HepG2 (cell line): ENCODE data around the gene IFT27. TPM values are rescaled to one million over a fixed set of nuclear protein-coding genes. Genes with fewer than 3 reads are reported as not detected.
"Not testable (repeated sequence)": the region's sequence is repeated elsewhere in the genome, so short reads cannot be mapped to it uniquely, and the experiment has no call there.

Experiments
- ATAC-seq: fragments of 200-7000 bp; cut with Tn5 transposase; 3 replicates; pipeline ENCODE4 v1.9.1; 2020; ENCODE audit warnings: mild to moderate bottlenecking, moderate library complexity
- BruUV-seq: library from RNA; stranded (reverse); fragments of 400-500 nt; replicated peaks from 2 replicates; lab custom pipeline; 2021; lab: Mats Ljungman, UMichigan
- CTCF ChIA-PET: fragments of 300-600 bp; formaldehyde crosslinking; extraction: SDS; loops from one replicate; lab custom pipeline; 2021; ENCODE audit warnings: low total read pairs, inconsistent platforms, low intra/inter-chr PET ratio; lab: Yijun Ruan, JAX
- POLR2A ChIA-PET: fragments of 350-600 bp; sonication (Branson Sonifier 250); formaldehyde crosslinking; loops from one replicate; lab custom pipeline; 2020; ENCODE audit warnings: antibody characterized with exemption, inconsistent platforms; lab: Yijun Ruan, JAX
- DNase-seq: peaks from one replicate; pipeline ENCODE4 v3.0.0-alpha.2; 2015; ENCODE audit warnings: low spot score
- FAIRE-seq: peaks from 3 replicates; lab custom pipeline; 2011; peaks lifted over from hg19 to GRCh38; lab: Jason Lieb, UNC
- H2AFZ ChIP-seq: one replicate; pipeline ENCODE4 v1.6.1; 2011; ENCODE audit warnings: low read length, inconsistent platforms
- H3K27ac ChIP-seq: fragments of 300-600 bp; 3 replicates; pipeline ENCODE4 v1.8.0; 2011; ENCODE audit warnings: mixed run types, mild to moderate bottlenecking, mixed read lengths, low read length, inconsistent platforms; ENCODE audit not compliant: insufficient read depth; ENCODE audit errors: extremely low read length
- H3K27me3 ChIP-seq, 2 experiments: fragments of 200-600 bp in 1 of 2; 2 replicates in 1 of 2; 3 replicates in 1 of 2; pipeline versions ENCODE4 v1.6.0 to v1.8.0; 2011; ENCODE audit warnings: low read length in 2 of 2, mild to moderate bottlenecking in 2 of 2, moderate library complexity in 2 of 2, inconsistent platforms in 1 of 2; ENCODE audit not compliant: insufficient read depth in 2 of 2, control insufficient read depth in 1 of 2
- H3K36me3 ChIP-seq, 2 experiments: fragments of 200-600 bp in 1 of 2; replicated peaks in 1 of 2; 2 replicates in 1 of 2; 3 replicates in 1 of 2; pipeline versions ENCODE4 v1.5.1 to v1.8.0; 2011; ENCODE audit warnings: low read length in 2 of 2, inconsistent platforms in 1 of 2; ENCODE audit not compliant: insufficient read depth in 2 of 2, control insufficient read depth in 1 of 2
- H3K4me1 ChIP-seq: 2 replicates; pipeline ENCODE4 v1.5.1; 2012; ENCODE audit warnings: low read length, inconsistent platforms; ENCODE audit not compliant: insufficient read depth
- H3K4me2 ChIP-seq: 2 replicates; pipeline ENCODE4 v1.6.0; 2011; ENCODE audit warnings: low read depth, low read length, inconsistent platforms
- H3K4me3 ChIP-seq, 3 experiments: fragments of 200-600 bp in 1 of 3; sonication (generic), shearing (Covaris generic) in 1 of 3; replicated peaks in 1 of 3; 2 replicates each; pipeline ENCODE4 v1.5.1; 2011 to 2016; ENCODE audit warnings: low read length in 3 of 3, inconsistent platforms in 2 of 3, low read depth in 2 of 3, mild to moderate bottlenecking in 2 of 3, control low read depth in 1 of 3, mixed read lengths in 1 of 3; ENCODE audit not compliant: insufficient read depth in 1 of 3
- H3K79me2 ChIP-seq: one replicate; pipeline ENCODE4 v1.6.1; 2011; ENCODE audit warnings: low read length, inconsistent platforms; ENCODE audit not compliant: insufficient read depth
- H3K9ac ChIP-seq: 2 replicates; pipeline ENCODE4 v1.6.0; 2011; ENCODE audit warnings: mild to moderate bottlenecking, low read depth, low read length, inconsistent platforms; ENCODE audit not compliant: insufficient read depth
- H3K9me3 ChIP-seq: 2 replicates; pipeline ENCODE4 v1.5.1; 2012; ENCODE audit warnings: mild to moderate bottlenecking, low read length
- H4K20me1 ChIP-seq: 2 replicates; pipeline ENCODE4 v1.6.0; 2011; ENCODE audit warnings: inconsistent platforms, mild to moderate bottlenecking, low read length, moderate library complexity; ENCODE audit not compliant: insufficient read depth
- KDM5B ChIP-seq: sonication (generic); formaldehyde crosslinking; IDR thresholded peaks from 2 replicates; pipeline ENCODE4 v1.4.0; 2020; ENCODE audit warnings: missing genetic modification reagents, mild to moderate bottlenecking, borderline replicate concordance
- KLF12 ChIP-seq: sonication (generic); formaldehyde crosslinking; IDR thresholded peaks from 2 replicates; pipeline ENCODE4 v1.4.0; 2020; ENCODE audit warnings: missing genetic modification reagents, borderline replicate concordance
- MBNL3 ChIP-seq: fragments of 250-450 bp; sonication (Bioruptor Pico); conservative IDR thresholded peaks from 2 replicates; pipeline ENCODE4 v1.8.0; 2022; ENCODE audit warnings: mild to moderate bottlenecking, inconsistent platforms
- XRCC5 ChIP-seq: fragments of 200-400 bp; formaldehyde crosslinking; optimal IDR thresholded peaks from 2 replicates; pipeline ENCODE3; 2017; ENCODE audit warnings: mild to moderate bottlenecking, low read length
- ZNF224 ChIP-seq: sonication (generic); formaldehyde crosslinking; IDR thresholded peaks from 2 replicates; pipeline ENCODE4 v1.5.0; 2020; ENCODE audit warnings: mild to moderate bottlenecking, missing genetic modification reagents
- WGBS: methylation state at CpG from one replicate; pipeline ENCODE4 v1.1.6; 2017; ENCODE audit warnings: low lambda C conversion rate; 5-methylcytosine and 5-hydroxymethylcytosine counted together
- in situ Hi-C: cut with HindIII; loops from 2 replicates; pipeline ENCODE4 v1.10.0; 2017; ENCODE audit warnings: low pct_unique_long_range_greater_than_20kb; ENCODE audit not compliant: extremely low pct_ligation_motif_present
- intact Hi-C: fragments of 100-400 bp; cut with micrococcal nuclease; formaldehyde crosslinking; loops from one replicate; pipeline ENCODE4 v1.10.0; 2022; ENCODE audit not compliant: unreplicated experiment
- polyA plus RNA-seq, 8 experiments: library from polyadenylated mRNA; depleted of rRNA in 3 of 8; stranded (reverse) in 7 of 8; unstranded in 1 of 8; fragments of >200 nt; fragmentation: Illumina TruSeq in 4 of 8; extraction: Trizol in 4 of 8; gene quantifications; 2 replicates each; pipeline versions ENCODE4 v1.2.1 to v1.2.3, GENCODE V29; 2011 to 2016; ENCODE audit warnings: low read depth in 4 of 8, missing spikeins in 1 of 8, mixed read lengths in 1 of 8; ENCODE audit not compliant: insufficient read depth in 1 of 8
- total RNA-seq, 5 experiments: library from RNA; depleted of rRNA; stranded (reverse); fragments of >200 nt; fragmentation: Illumina TruSeq; extraction: Trizol; gene quantifications; 2 replicates each; pipeline ENCODE4 v1.2.3, GENCODE V29; 2016; ENCODE audit warnings: low read depth in 1 of 5

IFT27 gene
- total and polyA plus RNA-seq, 2 of the 13 experiments (the other 11 are each of a cell fraction or from before 2014, with no cell fraction given) = 0.25 to 0.33 TPM

GRCh38 chr22:36756031-36756430 is 19.9 kb downstream of the IFT27 start (continued):
- TF ChIP-seq MBNL3 (CRISPR knock-in tag) = no peak
- no peak for TF ChIP-seq ZNF224

- POLR2A ChIA-PET = no interaction called here
- Histone ChIP-seq H3K27me3 (peaks cover 0 to 35% of the 10 kb centered on the region in 2 experiments; a peak in 4 of 5 replicates), H3K9ac (no peak overlapping the region), H3K79me2 (no peaks in the 10 kb centered on the region), H3K4me3 (no peak overlapping the region), H3K27ac (no peak overlapping the region), H3K36me3 (no peaks in the 10 kb centered on the region), H3K9me3 (no peaks in the 10 kb centered on the region), H3K4me2 (no peak overlapping the region), H4K20me1 (no peaks in the 10 kb centered on the region), H2AFZ (no peak overlapping the region), H3K4me1 (no peaks in the 10 kb centered on the region)
- CTCF ChIA-PET = no interaction called here
- intact Hi-C loops = no loop called here
- no peak for DNase-seq
- no peak for FAIRE-seq
- no TSS peak for BruUV-seq
- in situ Hi-C loops = no loop called here
- no peak for ATAC-seq
- 24% methylated on average over 6 of the region's 6 CpGs for WGBS
- TF ChIP-seq KDM5B (no peak), XRCC5 (no peak), KLF12 (CRISPR knock-in tag) (no peak)
These were observed 20.6 kb downstream of the IFT27 start for GRCh38 chr22:36755316-36755715.

- intact Hi-C loops, H3K4me3 ChIP-seq, H3K27ac ChIP-seq, H3K4me1 ChIP-seq, H3K79me2 ChIP-seq, H3K36me3 ChIP-seq, ATAC-seq, in situ Hi-C loops, H3K9me3 ChIP-seq, CTCF ChIA-PET, BruUV-seq, FAIRE-seq, H2AFZ ChIP-seq, DNase-seq, H4K20me1 ChIP-seq, H3K4me2 ChIP-seq, POLR2A ChIA-PET, H3K9ac ChIP-seq: not testable (repeated sequence)
- 54% methylated on average over 9 of the region's 9 CpGs for WGBS
- peaks cover 0 to 30% of the 10 kb centered on the region in 2 experiments; a peak in 4 of 5 replicates for H3K27me3 ChIP-seq
These were observed 21.0 kb downstream of the IFT27 start for GRCh38 chr22:36754881-36755280.
